ENCODE measurements around the gene GDF9. TPM values are rescaled to one million over a fixed set of nuclear protein-coding genes. Genes with fewer than 3 reads are reported as not detected.
A peak's percentile ranks its signal among the peaks of the same experiment; 100 is the strongest.

The GDF9 gene
- total RNA-seq, 1 experiment from 2014 or later, result 0.59 TPM

GRCh38 chr5:132873119-132873929 is 7.1 kb upstream of the GDF9 start, which contains the start of gene LEAP2:
LEAP2 (plus strand) TSS chr5:132873668; CDS start chr5:132873695, 27 bp downstream.
- BruUV-seq (replicated peaks), result no TSS peak
- no peaks in the 10 kb centered on the region for H3K27me3 ChIP-seq (replicated peaks; ENCODE audit: control insufficient read depth, insufficient read depth, low read length)
- H3K4me1 ChIP-seq, result peaks cover 43% of the 10 kb centered on the region
- no peaks in the 10 kb centered on the region for H3K9me3 ChIP-seq
- H3K9me3 Mint-ChIP-seq (ENCODE audit: unreplicated experiment), result no peaks in the 10 kb centered on the region
- TF ChIP-seq CTCF (IDR thresholded peaks at IDR 0.05; ENCODE audit: insufficient read depth in 1 of 2, low read depth in 1 of 2, low read length in 1 of 2, severe bottlenecking in 1 of 2, unreplicated experiment in 1 of 2), result no peak
- no peaks in the 10 kb centered on the region for H3K27me3 Mint-ChIP-seq (ENCODE audit: insufficient read depth, unreplicated experiment)
- peaks cover 77% of the 10 kb centered on the region for H3K36me3 Mint-ChIP-seq (ENCODE audit: insufficient read depth, unreplicated experiment)
- intact Hi-C loops (cut with micrococcal nuclease; ENCODE audit: unreplicated experiment), result loop anchor here (1.0 kb wide), 1 partner anchor 10 kb away; no protein-coding TSS in a partner anchor
- ChIA-PET POLR2A (no interaction called here), CTCF (no interaction called here)
- DNase-seq, result peak; percentile 60 to 70
- peaks cover 26% of the 10 kb centered on the region for H3K4me1 Mint-ChIP-seq (ENCODE audit: low read depth, unreplicated experiment)
- peak within 1 kb of the TSS; percentile 45 for H3K27ac Mint-ChIP-seq (ENCODE audit: unreplicated experiment)
- H3K4me3 ChIP-seq (ENCODE audit: low read depth, low read length), result no peak within 1 kb of the TSS
- peak within 1 kb of the TSS; percentile 47 for H3K4me3 Mint-ChIP-seq (ENCODE audit: unreplicated experiment)
- H3K36me3 ChIP-seq (ENCODE audit: control insufficient read depth, insufficient read depth, low read length), result peaks cover 11% of the 10 kb centered on the region

- Histone ChIP-seq H3K9me3 (no peaks in the 10 kb centered on the region), H3K27me3 (replicated peaks; ENCODE audit: control insufficient read depth, insufficient read depth, low read length) (no peaks in the 10 kb centered on the region), H3K4me1 (peaks cover 43% of the 10 kb centered on the region), H3K4me3 (ENCODE audit: low read depth, low read length) (no peak overlapping the region), H3K36me3 (ENCODE audit: control insufficient read depth, insufficient read depth, low read length) (peaks cover 10% of the 10 kb centered on the region)
- Mint-ChIP-seq H3K4me3 (ENCODE audit: unreplicated experiment) (peak overlapping the region; percentile 17), H3K27ac (ENCODE audit: unreplicated experiment) (peak overlapping the region; percentile 45), H3K36me3 (ENCODE audit: insufficient read depth, unreplicated experiment) (peaks cover 77% of the 10 kb centered on the region), H3K4me1 (ENCODE audit: low read depth, unreplicated experiment) (peaks cover 26% of the 10 kb centered on the region), H3K27me3 (ENCODE audit: insufficient read depth, unreplicated experiment) (no peaks in the 10 kb centered on the region), H3K9me3 (ENCODE audit: unreplicated experiment) (no peaks in the 10 kb centered on the region)
- no peak for DNase-seq
- no peak for TF ChIP-seq CTCF (IDR thresholded peaks at IDR 0.05; ENCODE audit: insufficient read depth in 1 of 2, low read depth in 1 of 2, low read length in 1 of 2, severe bottlenecking in 1 of 2, unreplicated experiment in 1 of 2)
- no TSS peak for BruUV-seq (replicated peaks)
- POLR2A ChIA-PET, result no interaction called here
- intact Hi-C loops (cut with micrococcal nuclease; ENCODE audit: unreplicated experiment), result loop anchor here (1.0 kb wide), 1 partner anchor 11 kb away; no protein-coding TSS in a partner anchor
- CTCF ChIA-PET, result no interaction called here
These were observed 6.5 kb upstream of the GDF9 start for GRCh38 chr5:132872788-132873118.

GRCh38 chr5:132871459-132872284 is 5.4 kb upstream of the GDF9 start:
- ChIA-PET POLR2A (no interaction called here), CTCF (no interaction called here)
- no peak for DNase-seq
- Mint-ChIP-seq H3K4me3 (ENCODE audit: unreplicated experiment) (no peak overlapping the region), H3K27me3 (ENCODE audit: insufficient read depth, unreplicated experiment) (no peaks in the 10 kb centered on the region), H3K27ac (ENCODE audit: unreplicated experiment) (peak overlapping the region; percentile 45), H3K9me3 (ENCODE audit: unreplicated experiment) (no peaks in the 10 kb centered on the region), H3K4me1 (ENCODE audit: low read depth, unreplicated experiment) (peaks cover 26% of the 10 kb centered on the region), H3K36me3 (ENCODE audit: insufficient read depth, unreplicated experiment) (peaks cover 84% of the 10 kb centered on the region)
- Histone ChIP-seq H3K4me3 (ENCODE audit: low read depth, low read length) (no peak overlapping the region), H3K9me3 (no peaks in the 10 kb centered on the region), H3K27me3 (replicated peaks; ENCODE audit: control insufficient read depth, insufficient read depth, low read length) (no peaks in the 10 kb centered on the region), H3K36me3 (ENCODE audit: control insufficient read depth, insufficient read depth, low read length) (peaks cover 10% of the 10 kb centered on the region), H3K4me1 (peaks cover 45% of the 10 kb centered on the region)
- no peak for TF ChIP-seq CTCF (IDR thresholded peaks at IDR 0.05; ENCODE audit: insufficient read depth in 1 of 2, low read depth in 1 of 2, low read length in 1 of 2, severe bottlenecking in 1 of 2, unreplicated experiment in 1 of 2)
- intact Hi-C loops (cut with micrococcal nuclease; ENCODE audit: unreplicated experiment), result no loop called here
- BruUV-seq (replicated peaks), result no TSS peak

All from Caco-2 (cell line).